CD1c-positive myeloid dendritic cell (primary cell): ENCODE data around the gene ARL3.
A peak's percentile ranks its signal among the peaks of the same experiment; 100 is the strongest.
"Not testable (repeated sequence)": the region's sequence is repeated elsewhere in the genome, so short reads cannot be mapped to it uniquely, and the experiment has no call there.

Experiments
- DNase-seq: peaks from one replicate; pipeline ENCODE4 v3.0.0-alpha.2; 2016; ENCODE audit errors: extremely low spot score

Gene ARL3

GRCh38 chr10:102673819-102674511 is 40.2 kb downstream of the ARL3 start:
- peak; percentile 86 for DNase-seq

- no peak for DNase-seq
These were observed 40.9 kb downstream of the ARL3 start for GRCh38 chr10:102673236-102673818.

GRCh38 chr10:102670871-102671434 is 43.2 kb downstream of the ARL3 start:
- no peak for DNase-seq

GRCh38 chr10:102670065-102670670 is 44.0 kb downstream of the ARL3 start:
- DNase-seq = no peak

GRCh38 chr10:102669206-102670064 is 44.8 kb downstream of the ARL3 start:
- no peak for DNase-seq

- DNase-seq = no peak
These were observed 45.7 kb downstream of the ARL3 start for GRCh38 chr10:102668326-102669107.

- DNase-seq = not testable (repeated sequence)
These were observed 46.8 kb downstream of the ARL3 start for GRCh38 chr10:102667411-102667810.

- DNase-seq = no peak
These were observed 48.2 kb downstream of the ARL3 start for GRCh38 chr10:102665904-102666509.

GRCh38 chr10:102661658-102662028 is 52.6 kb downstream of the ARL3 start:
- DNase-seq = no peak

- DNase-seq = peak; percentile 71
These were observed 53.1 kb downstream of the ARL3 start for GRCh38 chr10:102660888-102661657.

GRCh38 chr10:102658802-102659201 is 55.4 kb downstream of the ARL3 start:
- no peak for DNase-seq

- no peak for DNase-seq
These were observed 56.0 kb downstream of the ARL3 start for GRCh38 chr10:102657984-102658724.

- no peak for DNase-seq
These were observed 56.7 kb downstream of the ARL3 start for GRCh38 chr10:102657451-102657850.

- no peak for DNase-seq
These were observed 57.3 kb downstream of the ARL3 start for GRCh38 chr10:102656791-102657371.

GRCh38 chr10:102656026-102656425 is 58.2 kb downstream of the ARL3 start:
- no peak for DNase-seq

- DNase-seq = no peak
These were observed 59.2 kb downstream of the ARL3 start for GRCh38 chr10:102654969-102655368.

- DNase-seq = no peak
These were observed 59.6 kb downstream of the ARL3 start for GRCh38 chr10:102654566-102654965.

GRCh38 chr10:102653060-102653459 is 61.1 kb downstream of the ARL3 start:
- DNase-seq = no peak
